ENCODE measurements around the gene CIB1.

DNA sequence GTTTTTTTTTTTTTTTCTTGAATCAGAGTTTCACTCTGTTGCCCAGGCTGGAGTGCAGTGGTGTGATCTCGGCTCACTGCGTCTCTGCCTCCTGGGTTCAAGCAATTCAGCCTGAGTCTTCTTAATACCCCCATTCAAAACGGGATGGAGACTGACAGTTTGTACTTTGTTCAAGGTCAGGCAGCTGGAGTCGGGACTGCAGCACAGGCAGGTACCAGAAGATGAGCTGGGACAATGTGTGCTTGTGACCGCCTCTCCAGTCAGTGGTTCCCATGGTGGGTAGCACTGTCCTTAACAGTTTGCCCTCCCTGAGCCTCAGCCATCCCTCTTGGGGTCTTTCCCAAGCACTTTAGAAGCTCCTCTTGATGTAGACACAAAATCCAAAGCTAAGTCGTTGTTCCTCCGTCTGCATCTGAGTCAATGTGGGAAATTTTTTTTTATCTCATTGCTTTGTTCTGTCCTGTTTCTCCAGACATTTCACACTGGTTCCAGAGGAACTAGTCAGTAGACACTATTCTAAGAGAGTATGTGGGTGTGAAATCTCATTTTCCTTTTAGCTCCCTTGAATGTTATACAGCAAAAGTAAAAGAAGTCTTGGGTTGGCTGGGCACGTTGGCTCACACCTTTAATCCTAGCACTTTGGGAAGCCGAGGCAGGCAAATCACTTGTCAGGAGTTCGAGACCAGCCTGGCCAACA, 10.3 kb upstream of the CIB1 start:
- TF ChIP-seq, protein P1, sequence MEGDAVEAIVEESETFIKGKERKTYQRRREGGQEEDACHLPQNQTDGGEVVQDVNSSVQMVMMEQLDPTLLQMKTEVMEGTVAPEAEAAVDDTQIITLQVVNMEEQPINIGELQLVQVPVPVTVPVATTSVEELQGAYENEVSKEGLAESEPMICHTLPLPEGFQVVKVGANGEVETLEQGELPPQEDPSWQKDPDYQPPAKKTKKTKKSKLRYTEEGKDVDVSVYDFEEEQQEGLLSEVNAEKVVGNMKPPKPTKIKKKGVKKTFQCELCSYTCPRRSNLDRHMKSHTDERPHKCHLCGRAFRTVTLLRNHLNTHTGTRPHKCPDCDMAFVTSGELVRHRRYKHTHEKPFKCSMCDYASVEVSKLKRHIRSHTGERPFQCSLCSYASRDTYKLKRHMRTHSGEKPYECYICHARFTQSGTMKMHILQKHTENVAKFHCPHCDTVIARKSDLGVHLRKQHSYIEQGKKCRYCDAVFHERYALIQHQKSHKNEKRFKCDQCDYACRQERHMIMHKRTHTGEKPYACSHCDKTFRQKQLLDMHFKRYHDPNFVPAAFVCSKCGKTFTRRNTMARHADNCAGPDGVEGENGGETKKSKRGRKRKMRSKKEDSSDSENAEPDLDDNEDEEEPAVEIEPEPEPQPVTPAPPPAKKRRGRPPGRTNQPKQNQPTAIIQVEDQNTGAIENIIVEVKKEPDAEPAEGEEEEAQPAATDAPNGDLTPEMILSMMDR (IDR thresholded peaks at IDR 0.05) = no peak
- TF ChIP-seq POLR2AphosphoS5 (IDR thresholded peaks at IDR 0.05) = no peak

Measured in breast epithelium (tissue), 3 donors.